HG02852 (cell line): ENCODE results near the gene FAM43A.

Experiments used
- ATAC-seq: cut with Tn5 transposase; IDR thresholded peaks from one replicate; pipeline ENCODE4 v1.9.1; 2021; ENCODE audit warnings: mild to moderate bottlenecking, moderate library complexity; ENCODE audit not compliant: unreplicated experiment

FAM43A gene

DNA sequence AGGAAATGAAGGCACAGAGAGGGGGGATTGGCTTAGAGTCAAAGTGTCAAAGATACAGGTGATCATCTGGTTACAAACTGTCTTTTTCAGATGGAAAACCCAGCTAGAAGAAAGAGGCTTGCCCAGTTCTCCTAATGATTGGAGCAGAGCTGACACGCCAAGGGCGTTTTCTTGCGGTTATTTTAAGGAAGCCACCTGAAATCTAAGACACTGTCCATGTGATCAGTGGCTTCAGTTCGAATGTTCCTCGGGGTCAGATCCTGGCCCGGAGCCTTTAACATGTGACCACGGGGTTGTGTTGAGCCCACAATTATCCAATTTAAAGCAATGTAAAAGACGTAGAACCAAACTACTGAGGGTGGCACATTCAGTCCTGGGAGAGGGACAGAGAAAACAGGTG is 19.5 kb downstream of the FAM43A start:
- no peak for ATAC-seq

DNA sequence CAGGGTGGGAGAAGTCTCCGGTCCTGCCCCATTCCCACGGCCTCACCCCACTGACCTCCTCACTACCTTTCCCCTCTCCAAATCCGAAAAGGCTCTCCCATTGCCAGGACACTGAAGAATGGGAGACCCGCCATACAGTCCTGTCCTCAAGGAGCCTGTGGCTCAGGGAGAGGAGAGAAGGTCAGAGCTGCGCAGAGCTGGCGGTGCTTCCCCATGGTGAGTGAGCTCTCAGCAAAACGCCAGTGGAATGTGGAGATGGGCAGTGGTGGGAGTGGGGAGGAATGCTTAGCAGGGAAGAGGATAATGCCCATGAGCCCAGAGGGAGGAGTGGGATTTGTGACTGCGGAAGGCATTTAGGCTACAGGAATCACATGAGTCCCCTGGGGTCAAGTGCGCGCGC is 20.1 kb downstream of the FAM43A start:
- ATAC-seq = no peak

DNA sequence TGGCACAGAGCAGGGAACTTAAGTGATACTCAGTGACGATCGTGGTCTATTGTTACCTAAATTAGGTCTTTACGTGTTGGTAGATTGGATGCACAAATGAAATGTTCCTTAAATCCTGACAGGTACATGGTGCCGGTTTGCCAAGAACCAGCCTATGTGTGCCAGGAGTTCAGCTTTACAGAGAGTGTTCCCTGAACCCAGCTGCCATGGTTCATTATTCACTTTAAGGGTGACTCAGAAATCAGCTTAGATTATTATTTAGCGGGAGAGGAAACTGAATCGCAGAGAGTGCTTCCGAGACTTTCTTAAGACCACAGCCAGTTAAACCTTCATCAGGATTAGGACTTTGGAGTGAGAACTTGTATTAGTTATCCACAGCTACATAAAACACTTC is 21.5 kb downstream of the FAM43A start:
- ATAC-seq = no peak

DNA sequence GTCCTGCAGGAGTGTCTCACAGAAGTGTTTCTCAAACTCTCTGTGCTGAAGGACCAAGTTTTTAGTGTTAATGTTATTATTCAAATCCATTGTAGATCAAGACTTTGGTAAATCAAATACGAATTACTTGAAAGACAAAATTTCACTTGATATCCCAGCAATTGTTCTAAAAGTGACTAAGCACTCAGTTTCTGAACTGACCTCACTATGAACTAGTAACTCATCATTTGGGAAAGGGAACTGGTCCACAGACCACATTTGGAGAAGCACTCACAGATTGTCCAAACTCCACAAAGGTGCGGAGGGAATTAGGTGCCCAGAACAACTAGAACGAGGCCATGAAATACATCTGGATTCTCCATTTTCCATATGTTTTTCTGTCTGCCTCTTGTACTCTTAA is 25.6 kb downstream of the FAM43A start:
- ATAC-seq = no peak

DNA sequence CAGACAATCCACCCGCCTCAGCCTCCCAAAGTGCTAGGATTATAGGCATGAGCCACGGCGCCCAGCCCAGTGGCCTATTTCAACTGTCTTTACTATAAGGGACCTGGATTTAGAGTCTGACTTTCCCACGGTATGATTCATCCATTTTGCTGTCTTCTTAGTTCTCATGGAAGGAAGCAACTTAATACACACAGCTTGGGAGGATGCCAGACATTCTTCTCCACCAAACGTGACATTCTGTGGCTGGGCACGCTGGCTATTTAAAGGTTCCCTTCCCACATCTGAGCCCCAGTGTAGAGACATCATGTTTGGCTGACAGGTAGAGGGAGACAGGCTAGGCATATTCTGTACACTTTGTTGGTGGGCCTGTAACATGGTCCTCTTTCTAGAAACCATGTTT is 26.2 kb downstream of the FAM43A start:
- no peak for ATAC-seq

DNA sequence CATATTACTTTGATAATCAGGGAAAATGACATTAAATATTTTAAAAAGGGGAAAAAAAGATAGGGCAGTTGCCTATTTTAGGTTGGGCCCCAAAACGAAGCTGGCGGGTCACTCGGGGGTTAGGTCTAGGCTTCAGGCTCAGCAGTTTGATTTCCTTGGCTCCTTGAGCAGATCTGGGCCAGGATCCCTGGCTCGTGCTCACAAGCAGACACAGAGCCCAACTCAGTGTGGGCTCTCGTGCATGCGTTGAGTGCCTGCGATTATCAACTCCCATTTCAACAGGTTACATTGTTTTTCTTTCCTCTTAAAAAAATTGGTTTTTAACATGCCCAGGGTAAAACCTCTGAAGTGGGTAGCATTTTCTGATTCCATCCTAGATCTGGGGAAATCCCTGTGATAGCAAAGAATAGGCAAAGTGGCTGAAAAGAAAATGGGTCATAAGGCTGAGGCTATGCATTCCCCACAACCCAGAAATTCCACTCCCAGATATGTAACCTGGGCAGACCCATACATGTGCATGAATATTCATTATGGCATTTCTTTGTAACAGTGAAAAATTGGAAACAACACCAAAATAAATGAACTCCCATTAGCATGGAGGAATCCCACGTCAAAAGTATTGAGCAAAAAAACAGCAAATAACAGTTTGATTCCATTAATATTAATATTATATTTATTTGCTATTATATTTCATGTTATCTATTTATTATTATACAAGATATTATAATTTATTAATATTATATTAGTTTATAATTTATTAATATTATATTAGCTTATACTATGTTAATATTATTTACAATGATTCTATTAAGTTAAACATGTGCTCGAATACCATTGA is 27.8 kb downstream of the FAM43A start:
- ATAC-seq = no peak

DNA sequence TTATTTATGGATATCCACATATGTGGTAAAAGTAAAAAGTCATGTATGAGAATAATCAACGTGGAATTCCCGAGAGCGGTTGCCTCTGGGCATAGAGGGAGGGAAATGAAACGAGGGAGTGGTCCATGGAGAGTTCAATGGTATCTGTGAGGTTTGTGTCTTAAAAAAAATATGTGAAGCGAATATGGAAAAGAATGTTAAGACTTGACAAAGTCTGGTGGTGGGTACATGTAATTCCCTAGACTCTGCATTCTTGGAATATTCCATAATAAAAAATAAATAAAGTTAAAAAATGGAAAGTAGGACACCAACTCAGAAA is 28.4 kb downstream of the FAM43A start:
- ATAC-seq = no peak

DNA sequence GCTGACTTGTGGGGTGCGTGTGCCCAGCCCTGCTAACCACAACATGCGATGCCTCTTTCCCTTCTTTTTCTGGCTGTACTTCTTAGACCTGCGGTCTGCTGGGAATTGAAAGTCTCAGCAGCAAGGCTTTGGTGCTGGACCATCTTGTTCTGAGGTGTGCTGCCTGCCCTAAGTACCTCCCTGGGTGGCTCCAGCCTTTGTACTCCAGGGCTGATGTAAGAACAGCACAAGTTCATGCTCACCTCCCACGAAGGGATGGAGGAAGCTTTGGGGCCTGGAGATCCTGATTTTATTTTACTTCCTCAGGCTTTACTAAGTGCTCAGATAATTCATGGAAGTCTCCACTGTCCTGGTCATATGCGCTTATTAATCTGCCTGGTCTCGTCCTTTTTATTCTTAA is 28.9 kb downstream of the FAM43A start:
- ATAC-seq = no peak

DNA sequence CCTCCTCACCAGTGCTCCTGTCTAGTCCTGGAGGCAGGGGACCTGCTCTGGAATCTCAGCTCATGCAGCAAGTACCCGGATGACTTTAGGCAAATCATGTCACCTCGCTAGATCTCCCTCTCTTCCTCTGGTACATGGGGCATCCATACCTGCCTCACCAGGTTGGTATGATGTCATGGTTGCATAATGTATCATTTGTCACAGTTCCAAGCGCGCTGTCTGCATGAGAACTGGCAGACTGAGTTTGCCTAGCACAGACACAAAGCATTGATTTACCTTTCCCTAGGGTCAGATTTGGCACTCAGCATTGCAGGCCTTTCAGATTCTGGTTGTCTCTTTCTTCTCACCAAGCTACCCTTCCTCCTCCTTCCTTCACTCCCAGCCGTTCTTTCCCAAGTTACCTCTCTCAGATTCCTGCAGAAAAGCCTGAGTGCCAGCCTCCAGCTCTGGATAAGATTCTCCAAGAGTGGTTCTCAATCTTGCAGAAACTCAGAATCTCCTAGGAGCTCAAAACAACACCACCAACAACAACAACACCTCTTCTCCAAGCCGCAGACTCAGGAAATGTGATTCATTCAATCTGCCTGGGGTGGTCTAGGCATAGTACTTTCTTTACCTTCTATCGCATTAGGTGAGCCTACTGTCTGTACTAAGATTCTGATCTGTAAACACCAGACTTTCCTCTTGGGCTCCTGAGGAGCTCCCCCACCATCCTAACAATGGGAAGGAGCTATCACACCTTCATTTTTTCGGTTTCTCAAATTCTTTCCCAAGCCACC is 29.5 kb downstream of the FAM43A start:
- no peak for ATAC-seq

DNA sequence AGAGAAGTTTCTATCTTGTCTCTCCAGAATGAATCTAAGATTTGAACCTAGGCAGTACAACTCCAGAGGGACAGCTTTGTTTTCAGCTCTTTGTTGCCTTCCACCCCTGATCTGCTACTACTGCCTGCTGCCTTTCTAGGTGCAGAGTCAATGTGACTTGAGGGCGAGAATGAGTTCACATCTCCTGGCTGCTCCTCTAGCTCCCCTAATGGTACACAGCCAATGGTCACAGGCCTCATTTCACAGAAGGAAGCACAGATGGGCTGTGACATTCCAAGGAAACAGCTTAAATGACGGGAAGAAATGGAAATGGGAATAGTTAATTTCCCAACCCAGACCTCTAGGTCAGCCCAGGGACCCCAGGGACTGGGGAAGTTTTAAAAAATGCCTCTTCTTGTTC is 32.4 kb downstream of the FAM43A start:
- no peak for ATAC-seq

DNA sequence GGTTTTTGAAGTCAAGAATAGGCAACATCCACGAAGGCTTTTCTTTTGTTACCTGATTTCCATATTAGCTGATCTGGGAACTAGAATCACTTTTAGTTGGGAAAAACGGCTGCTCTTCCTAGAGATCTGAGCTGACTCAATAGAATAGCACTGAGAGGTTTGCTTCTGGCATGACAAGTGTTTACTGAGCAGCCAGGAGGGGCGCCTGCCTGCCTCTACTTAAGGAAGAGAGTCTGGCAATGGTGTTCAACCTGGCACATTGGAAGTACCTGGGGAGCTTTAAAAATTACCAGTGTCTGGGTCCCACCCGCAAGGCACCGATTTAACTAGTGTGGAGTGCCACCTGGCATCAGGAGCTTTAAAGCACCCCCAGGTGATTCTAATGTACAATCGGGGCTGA is 34.4 kb downstream of the FAM43A start:
- no peak for ATAC-seq

DNA sequence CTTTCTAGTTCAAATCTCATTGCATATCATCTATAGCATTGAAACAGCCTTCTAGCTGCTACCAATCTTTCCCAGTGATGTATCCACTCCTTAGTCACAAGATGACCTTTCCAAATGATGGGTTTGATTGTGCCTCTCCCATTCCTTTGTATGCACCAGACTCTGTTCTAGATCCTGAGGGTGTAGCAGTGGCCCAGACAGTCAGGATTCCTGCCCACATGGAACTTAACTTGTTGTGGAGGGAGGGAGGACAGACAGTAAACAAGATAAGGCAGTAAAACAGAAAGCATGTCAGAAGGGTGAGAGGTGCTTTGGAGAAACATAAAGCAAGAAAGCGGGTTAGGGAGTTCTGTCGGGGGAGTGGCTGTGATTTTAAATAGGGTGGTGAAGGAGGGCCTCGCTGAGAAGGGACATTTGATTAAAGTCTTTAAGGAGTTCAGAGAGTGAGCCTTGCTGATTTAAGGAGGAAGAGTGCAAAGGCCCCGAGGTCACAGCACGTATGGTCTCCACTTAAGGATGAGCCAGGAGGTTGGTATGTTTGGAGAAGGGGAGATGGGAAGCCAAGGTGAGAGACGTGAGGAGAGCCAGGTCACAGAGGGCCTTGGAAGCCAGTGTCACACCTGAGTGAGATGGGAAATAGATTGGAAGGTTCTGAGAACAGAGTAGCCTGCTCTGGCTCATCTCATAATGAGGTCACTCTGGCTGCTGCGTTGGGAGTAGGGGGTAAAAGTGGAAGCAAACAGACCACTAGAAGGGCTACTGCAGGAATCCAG is 38.3 kb downstream of the FAM43A start:
- ATAC-seq = no peak

DNA sequence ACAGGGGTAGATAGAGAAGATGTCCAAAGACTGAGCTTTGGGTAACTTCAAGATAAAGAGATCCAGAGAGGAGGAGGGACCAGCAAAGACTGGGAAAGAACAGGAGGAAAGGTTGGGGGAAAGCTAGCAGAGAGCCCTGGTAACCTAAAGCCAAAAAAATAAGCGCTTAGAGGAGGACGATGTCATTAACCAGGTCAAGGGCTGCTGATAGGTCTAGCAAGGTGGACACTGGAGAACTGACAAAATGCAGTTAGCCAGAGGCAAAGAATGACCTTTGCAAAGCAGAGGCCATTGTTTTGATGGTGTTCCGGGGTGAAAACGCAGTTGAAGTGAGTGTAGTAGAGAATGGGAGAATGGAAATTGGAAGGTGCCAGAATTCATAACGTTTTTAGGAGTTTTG is 39.7 kb downstream of the FAM43A start:
- ATAC-seq = no peak

DNA sequence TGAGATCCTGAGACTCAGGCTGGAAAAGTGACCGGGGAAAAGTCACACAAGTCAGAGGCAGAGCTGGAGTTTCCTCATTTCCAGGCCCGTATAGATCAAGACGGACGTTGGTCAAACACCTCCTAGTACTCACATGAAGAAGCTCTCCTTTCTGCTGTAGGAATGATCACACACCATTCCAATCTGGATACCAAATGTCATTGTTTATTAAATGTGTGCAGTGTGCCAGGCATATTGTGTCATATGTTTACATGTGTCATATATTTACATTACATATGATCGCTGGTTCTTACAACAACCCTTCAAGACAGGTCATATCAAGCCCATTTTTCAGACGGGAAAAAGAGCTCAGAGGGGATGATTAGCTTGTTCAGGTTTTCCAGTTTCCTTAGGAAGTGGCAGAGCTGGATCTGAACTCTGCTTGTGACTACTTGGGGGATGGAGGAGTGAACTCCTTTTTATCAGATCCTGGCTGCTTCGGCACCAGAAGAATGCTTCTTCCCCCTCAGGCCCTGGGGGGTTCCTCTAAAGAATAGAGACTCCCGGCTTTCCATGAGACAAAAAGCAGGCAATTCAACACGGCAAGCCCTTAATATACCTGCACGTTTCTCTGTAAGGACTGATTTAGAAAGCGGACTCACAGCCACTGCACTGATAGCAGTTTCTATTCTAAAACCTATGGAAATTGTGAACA is 41.9 kb downstream of the FAM43A start:
- no peak for ATAC-seq

DNA sequence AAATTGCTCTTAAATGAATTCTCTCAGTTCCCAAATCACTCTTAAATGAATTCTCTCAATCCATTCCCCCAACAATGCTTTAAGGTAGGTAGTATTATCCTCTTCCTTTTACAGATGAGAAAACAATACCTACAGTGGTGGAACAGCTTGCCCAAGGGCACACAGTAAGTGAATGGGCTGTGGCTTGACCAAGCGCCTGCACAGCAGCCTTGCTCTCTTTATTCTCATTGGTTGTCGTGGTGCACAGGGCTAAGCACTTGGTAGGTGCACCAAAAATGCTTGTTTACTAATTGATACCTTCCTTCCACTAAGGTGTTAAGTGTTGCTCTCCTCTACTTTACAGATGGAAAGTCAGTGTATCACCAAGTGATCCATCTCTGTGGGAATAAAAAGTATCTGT is 43.3 kb downstream of the FAM43A start:
- ATAC-seq = no peak

DNA sequence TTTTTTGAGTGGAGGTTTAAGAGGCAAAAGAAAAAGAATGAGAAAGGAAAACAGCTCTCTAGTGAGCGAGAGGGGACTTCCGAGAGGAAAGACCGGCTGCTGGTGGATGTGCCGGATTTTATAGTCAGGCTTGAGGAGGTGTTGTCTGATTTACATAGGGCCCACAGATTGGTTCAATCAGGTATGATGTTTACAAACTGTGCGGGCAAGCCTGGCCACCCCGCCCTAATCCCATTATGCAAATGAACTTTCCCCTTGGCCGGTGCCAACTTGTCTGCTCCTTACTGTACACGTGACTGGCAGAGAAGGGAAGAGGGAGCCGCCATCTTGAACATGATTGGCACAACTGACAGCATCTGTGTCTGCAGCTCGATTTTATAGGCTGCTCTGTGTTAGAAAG is 44.7 kb downstream of the FAM43A start:
- ATAC-seq = no peak

DNA sequence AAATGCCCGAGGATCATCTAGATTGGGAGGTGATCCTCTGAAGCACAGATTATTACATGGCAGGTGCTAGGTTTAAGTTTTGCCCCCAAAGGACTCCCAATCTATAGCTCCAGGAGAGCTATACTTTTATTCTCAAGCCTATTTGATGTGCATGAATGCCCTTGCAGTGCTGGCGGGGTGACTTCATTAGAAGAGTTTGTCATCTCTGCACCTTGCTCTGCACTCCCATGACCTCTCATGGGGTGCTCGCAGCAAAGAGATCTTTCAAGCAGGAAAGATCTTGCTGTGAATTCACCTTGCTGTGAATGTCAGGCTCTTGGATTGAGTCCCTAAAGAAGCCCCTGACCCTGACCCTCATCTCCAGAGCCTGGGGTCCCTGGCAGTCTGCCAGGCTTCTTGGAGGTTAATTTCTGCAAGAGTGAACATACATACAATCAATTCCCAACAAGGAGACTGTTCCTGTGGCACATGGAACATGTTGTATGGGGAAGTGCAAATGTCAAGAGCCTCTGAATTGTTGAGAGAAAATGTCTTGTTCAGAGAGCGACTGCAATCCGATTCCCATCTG is 45.9 kb downstream of the FAM43A start:
- no peak for ATAC-seq

DNA sequence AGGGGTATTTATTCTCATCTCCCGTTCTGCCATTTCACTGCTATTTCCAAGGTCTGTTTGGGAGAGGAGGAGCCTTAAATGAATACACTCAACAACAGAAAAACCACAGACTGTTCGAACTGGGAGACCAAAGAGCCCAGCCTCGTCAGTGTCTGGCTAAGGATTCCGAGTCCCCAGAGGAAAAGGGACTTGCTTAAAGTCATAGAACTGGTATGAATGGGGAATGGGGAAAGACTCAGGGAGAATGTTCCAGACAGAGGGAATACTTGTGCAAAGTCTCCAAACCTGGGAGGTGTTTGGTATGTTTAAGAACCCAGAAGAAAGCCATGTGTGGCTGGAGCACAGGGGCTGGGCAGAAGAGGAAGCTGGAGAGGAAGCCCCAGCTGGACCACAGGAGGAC is 46.9 kb downstream of the FAM43A start:
- no peak for ATAC-seq

DNA sequence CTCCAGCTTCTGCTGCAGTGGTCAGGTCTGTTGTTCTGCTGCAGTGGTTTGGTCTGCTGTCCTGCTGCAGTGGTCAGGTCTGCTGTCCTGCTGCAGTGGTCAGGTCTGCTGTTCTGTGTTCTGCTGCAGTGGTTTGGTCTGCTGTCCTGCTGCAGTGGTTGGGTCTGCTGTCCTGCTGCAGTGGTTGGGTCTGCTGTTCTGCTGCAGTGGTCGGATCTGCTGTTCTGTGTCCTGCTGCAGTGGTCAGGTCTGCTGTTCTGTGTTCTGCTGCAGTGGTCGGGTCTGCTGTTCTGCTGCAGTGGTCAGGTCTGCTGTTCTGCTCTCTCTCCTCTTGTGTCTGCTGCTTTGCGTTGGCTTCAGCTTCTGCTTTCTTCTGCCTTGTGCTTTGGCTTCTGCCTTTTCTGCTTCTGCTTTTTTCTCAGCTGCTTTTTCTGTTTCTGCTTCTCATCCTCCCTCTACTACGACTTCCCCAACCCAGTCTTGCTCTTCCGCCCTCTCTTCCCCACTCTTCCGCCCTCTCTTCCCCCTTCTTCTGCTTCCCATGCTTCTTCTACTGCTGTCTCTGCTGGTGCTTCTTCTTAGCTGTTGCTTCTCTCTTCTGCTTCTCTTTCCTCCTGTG is 50.7 kb downstream of the FAM43A start:
- no peak for ATAC-seq

DNA sequence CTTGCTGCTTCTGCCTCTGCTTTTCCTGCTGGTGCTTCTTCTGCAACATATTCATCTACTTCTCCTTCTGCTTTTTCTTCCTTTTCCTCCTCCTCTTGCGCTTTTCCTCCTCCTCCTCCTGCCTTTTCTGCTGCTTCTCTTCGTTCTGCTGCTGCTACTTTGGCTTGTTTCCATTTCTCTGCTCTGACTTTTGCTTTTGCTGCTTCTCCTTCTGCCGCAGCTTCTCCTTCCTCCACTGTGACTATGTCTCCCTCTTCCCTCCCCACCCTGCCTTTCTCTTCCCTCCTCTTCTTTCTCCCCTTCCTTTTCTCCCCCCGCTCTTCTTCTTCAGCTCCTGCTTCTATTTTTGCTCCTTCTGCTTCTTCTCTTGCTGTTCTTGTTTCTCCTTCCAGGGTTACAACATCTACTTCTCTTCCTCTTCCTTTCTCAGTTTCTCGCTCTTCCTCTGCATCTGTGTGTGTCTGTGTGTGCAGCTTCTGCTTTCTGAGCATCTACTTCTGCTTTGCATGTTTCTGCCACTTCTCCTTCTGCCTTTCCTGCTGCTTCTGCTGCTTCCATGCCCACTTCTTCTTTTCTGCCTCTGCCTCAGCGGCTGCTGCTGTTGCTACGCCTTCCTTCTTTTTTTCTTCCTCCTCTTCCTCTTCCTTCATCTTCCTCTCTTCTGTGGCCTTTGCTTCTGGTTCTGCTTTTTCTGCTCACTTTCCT is 51.4 kb downstream of the FAM43A start:
- ATAC-seq = peak; percentile 78
